Measurements from ENCODE around the gene CRYBG3.

CRYBG3 gene

DNA sequence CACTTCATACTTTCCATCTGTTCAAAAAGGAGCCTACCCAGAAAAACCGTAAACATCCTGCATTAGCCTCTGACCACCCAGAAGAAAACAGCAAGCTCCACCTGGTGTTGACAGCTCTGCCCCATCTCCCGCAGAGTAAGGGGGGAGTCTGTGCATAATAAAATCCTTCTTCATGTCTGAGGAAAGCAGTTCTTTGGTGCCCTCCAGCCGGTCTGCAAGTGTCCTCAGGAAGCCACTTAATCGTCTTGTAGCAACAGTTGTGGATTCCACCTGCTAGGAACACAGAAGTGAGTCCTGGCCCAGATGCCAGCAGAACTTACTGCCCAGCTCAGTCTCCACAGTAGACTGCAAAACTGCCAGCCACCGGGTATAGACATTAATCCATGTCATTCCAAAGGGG lies 127.9 kb downstream of the CRYBG3 start:
- no peak overlapping the region for H2BK5ac ChIP-seq (ENCODE audit: low read length)
- no peak overlapping the region for H4K8ac ChIP-seq (ENCODE audit: low read depth, low read length)

DNA sequence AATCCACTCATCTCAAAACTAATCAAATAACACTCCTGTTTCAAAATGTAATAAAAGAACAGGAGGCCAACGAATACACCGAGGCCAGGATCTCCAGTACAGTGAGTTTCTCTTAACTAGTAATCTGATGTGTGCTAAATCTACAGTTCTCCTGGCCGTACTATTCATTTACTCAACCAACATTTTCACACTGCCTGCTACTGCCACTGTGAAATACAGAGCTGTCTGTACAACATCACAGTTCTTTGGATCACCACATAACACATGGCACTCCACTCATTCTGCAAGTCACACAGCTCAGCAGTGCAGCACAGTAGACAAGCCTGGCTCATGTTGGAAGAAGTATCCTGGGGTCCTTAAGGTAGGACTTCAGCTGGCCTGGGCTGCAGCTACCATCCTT lies 128.5 kb downstream of the CRYBG3 start:
- Histone ChIP-seq H3K79me1 (ENCODE audit: low read length) (no peaks in the 10 kb centered on the region), H3K36me3 (ENCODE audit: control insufficient read depth, insufficient read depth, low read length) (peaks cover 13% of the 10 kb centered on the region), H3K27me3 (ENCODE audit: insufficient read depth, low read length, poor library complexity) (no peaks in the 10 kb centered on the region), H3K27ac (ENCODE audit: low read depth, low read length) (no peak overlapping the region), H3K4me3 (ENCODE audit: low read length) (no peak overlapping the region), H2BK120ac (ENCODE audit: low read depth, low read length) (no peak overlapping the region), H2BK15ac (replicated peaks; ENCODE audit: low read depth) (no peak overlapping the region), H3K4me1 (ENCODE audit: control insufficient read depth, low read depth, low read length) (no peaks in the 10 kb centered on the region), H3K9ac (ENCODE audit: low read length) (no peak overlapping the region), H3K4me2 (ENCODE audit: low read length) (no peak overlapping the region), H2BK5ac (ENCODE audit: low read length) (no peak overlapping the region), H3K56ac (ENCODE audit: low read length) (no peak overlapping the region), H3K79me2 (ENCODE audit: control insufficient read depth, insufficient read depth, low read length) (no peaks in the 10 kb centered on the region), H3K23ac (ENCODE audit: low read length) (no peak overlapping the region), H4K8ac (ENCODE audit: low read depth, low read length) (no peak overlapping the region), H3K4ac (ENCODE audit: low read depth, low read length) (no peak overlapping the region), H4K5ac (ENCODE audit: low read length) (no peak overlapping the region), H2AK5ac (ENCODE audit: low read length) (no peak overlapping the region), H3K18ac (ENCODE audit: low read length) (no peak overlapping the region)
- DNase-seq, result no peak
- WGBS (ENCODE audit: extremely low coverage, insufficient coverage, low lambda C conversion rate), result no CpG with 5 or more reads among the region's 3 CpGs

More for the DNA sequence above, 127.9 kb downstream of the CRYBG3 start:
- WGBS (ENCODE audit: extremely low coverage, insufficient coverage, low lambda C conversion rate), result no CpG with 5 or more reads among the region's 5 CpGs
- no peak overlapping the region for H3K4me2 ChIP-seq (ENCODE audit: low read length)
- no peak overlapping the region for H2BK120ac ChIP-seq (ENCODE audit: low read depth, low read length)
- H3K23ac ChIP-seq (ENCODE audit: low read length), result no peak overlapping the region
- no peak overlapping the region for H3K27ac ChIP-seq (ENCODE audit: low read depth, low read length)
- no peak overlapping the region for H3K9ac ChIP-seq (ENCODE audit: low read length)
- no peak overlapping the region for H4K5ac ChIP-seq (ENCODE audit: low read length)
- H3K36me3 ChIP-seq (ENCODE audit: control insufficient read depth, insufficient read depth, low read length), result peaks cover 13% of the 10 kb centered on the region
- H2AK5ac ChIP-seq (ENCODE audit: low read length), result no peak overlapping the region
- H3K4me3 ChIP-seq (ENCODE audit: low read length), result no peak overlapping the region
- no peak for DNase-seq
- no peaks in the 10 kb centered on the region for H3K4me1 ChIP-seq (ENCODE audit: control insufficient read depth, low read depth, low read length)
- no peaks in the 10 kb centered on the region for H3K27me3 ChIP-seq (ENCODE audit: insufficient read depth, low read length, poor library complexity)
- H3K79me1 ChIP-seq (ENCODE audit: low read length), result no peaks in the 10 kb centered on the region
- no peak overlapping the region for H2BK15ac ChIP-seq (replicated peaks; ENCODE audit: low read depth)
- H3K18ac ChIP-seq (ENCODE audit: low read length), result no peak overlapping the region
- H3K56ac ChIP-seq (ENCODE audit: low read length), result no peak overlapping the region
- no peak overlapping the region for H3K4ac ChIP-seq (ENCODE audit: low read depth, low read length)
- H3K79me2 ChIP-seq (ENCODE audit: control insufficient read depth, insufficient read depth, low read length), result no peaks in the 10 kb centered on the region

DNA sequence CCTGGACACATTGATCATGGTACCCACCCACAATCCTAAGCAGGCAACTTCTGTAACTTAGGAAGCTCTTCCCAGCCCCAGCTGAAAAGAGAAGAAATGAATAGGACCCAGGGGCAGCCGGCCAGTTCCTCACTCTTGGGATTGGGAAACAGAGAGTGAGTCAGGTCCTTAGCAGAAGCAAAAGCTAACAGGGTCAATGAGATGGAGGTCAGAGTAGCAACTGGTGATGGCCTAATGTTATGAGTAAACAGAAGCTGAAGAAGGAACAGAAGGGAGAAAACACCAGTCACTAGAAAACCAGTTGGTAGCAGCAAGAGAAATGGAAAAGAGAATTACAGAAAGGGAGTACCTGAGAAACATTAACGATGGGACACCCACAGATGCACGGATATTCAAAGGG lies 130.5 kb downstream of the CRYBG3 start:
- H3K9ac ChIP-seq (ENCODE audit: low read length), result no peak overlapping the region
- H3K79me1 ChIP-seq (ENCODE audit: low read length), result no peaks in the 10 kb centered on the region
- no peak overlapping the region for H4K5ac ChIP-seq (ENCODE audit: low read length)
- H3K36me3 ChIP-seq (ENCODE audit: control insufficient read depth, insufficient read depth, low read length), result peaks cover 9% of the 10 kb centered on the region
- H2AK5ac ChIP-seq (ENCODE audit: low read length), result no peak overlapping the region
- no peak overlapping the region for H2BK5ac ChIP-seq (ENCODE audit: low read length)
- WGBS (ENCODE audit: extremely low coverage, insufficient coverage, low lambda C conversion rate), result no CpG with 5 or more reads among the region's 3 CpGs
- no peak overlapping the region for H3K18ac ChIP-seq (ENCODE audit: low read length)
- no peak overlapping the region for H3K27ac ChIP-seq (ENCODE audit: low read depth, low read length)
- H3K4me1 ChIP-seq (ENCODE audit: control insufficient read depth, low read depth, low read length), result no peaks in the 10 kb centered on the region
- no peak overlapping the region for H4K8ac ChIP-seq (ENCODE audit: low read depth, low read length)
- no peak for DNase-seq
- H2BK15ac ChIP-seq (replicated peaks; ENCODE audit: low read depth), result no peak overlapping the region
- H3K4ac ChIP-seq (ENCODE audit: low read depth, low read length), result no peak overlapping the region
- no peak overlapping the region for H3K4me3 ChIP-seq (ENCODE audit: low read length)
- no peaks in the 10 kb centered on the region for H3K79me2 ChIP-seq (ENCODE audit: control insufficient read depth, insufficient read depth, low read length)
- H3K27me3 ChIP-seq (ENCODE audit: insufficient read depth, low read length, poor library complexity), result no peaks in the 10 kb centered on the region
- no peak overlapping the region for H3K56ac ChIP-seq (ENCODE audit: low read length)
- no peak overlapping the region for H2BK120ac ChIP-seq (ENCODE audit: low read depth, low read length)
- no peak overlapping the region for H3K23ac ChIP-seq (ENCODE audit: low read length)
- H3K4me2 ChIP-seq (ENCODE audit: low read length), result no peak overlapping the region

DNA sequence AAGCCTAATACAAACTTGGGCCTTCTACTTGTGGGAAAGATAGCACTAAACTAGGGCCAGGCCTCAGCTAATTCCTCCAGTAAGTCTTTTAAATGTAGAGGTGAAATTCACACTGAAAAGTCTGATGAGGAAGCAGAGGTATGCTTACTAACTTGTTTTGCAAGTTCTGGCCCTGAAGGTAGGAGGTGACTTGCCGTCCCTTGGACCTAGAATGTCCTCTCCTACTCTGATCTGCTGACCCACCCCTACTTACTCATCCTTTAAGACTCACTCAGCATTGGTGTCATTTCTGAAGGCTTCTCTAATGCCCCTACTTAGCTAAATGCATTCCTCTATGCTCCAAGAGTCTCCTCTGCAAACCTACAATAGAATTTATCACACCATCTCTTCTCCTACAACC lies 131.1 kb downstream of the CRYBG3 start:
- Histone ChIP-seq H4K5ac (ENCODE audit: low read length) (no peak overlapping the region), H3K18ac (ENCODE audit: low read length) (no peak overlapping the region), H3K9ac (ENCODE audit: low read length) (no peak overlapping the region), H2BK5ac (ENCODE audit: low read length) (no peak overlapping the region), H3K23ac (ENCODE audit: low read length) (no peak overlapping the region), H2AK5ac (ENCODE audit: low read length) (no peak overlapping the region), H2BK120ac (ENCODE audit: low read depth, low read length) (no peak overlapping the region), H4K8ac (ENCODE audit: low read depth, low read length) (no peak overlapping the region), H3K79me1 (ENCODE audit: low read length) (no peaks in the 10 kb centered on the region), H3K4me1 (ENCODE audit: control insufficient read depth, low read depth, low read length) (no peaks in the 10 kb centered on the region), H3K27me3 (ENCODE audit: insufficient read depth, low read length, poor library complexity) (no peaks in the 10 kb centered on the region), H3K4ac (ENCODE audit: low read depth, low read length) (no peak overlapping the region), H3K27ac (ENCODE audit: low read depth, low read length) (no peak overlapping the region), H2BK15ac (replicated peaks; ENCODE audit: low read depth) (no peak overlapping the region), H3K4me2 (ENCODE audit: low read length) (no peak overlapping the region), H3K4me3 (ENCODE audit: low read length) (no peak overlapping the region), H3K36me3 (ENCODE audit: control insufficient read depth, insufficient read depth, low read length) (peaks cover 9% of the 10 kb centered on the region), H3K79me2 (ENCODE audit: control insufficient read depth, insufficient read depth, low read length) (no peaks in the 10 kb centered on the region), H3K56ac (ENCODE audit: low read length) (no peak overlapping the region)
- WGBS (ENCODE audit: extremely low coverage, insufficient coverage, low lambda C conversion rate), result no CpG with 5 or more reads among the region's 1 CpG
- DNase-seq, result no peak

DNA sequence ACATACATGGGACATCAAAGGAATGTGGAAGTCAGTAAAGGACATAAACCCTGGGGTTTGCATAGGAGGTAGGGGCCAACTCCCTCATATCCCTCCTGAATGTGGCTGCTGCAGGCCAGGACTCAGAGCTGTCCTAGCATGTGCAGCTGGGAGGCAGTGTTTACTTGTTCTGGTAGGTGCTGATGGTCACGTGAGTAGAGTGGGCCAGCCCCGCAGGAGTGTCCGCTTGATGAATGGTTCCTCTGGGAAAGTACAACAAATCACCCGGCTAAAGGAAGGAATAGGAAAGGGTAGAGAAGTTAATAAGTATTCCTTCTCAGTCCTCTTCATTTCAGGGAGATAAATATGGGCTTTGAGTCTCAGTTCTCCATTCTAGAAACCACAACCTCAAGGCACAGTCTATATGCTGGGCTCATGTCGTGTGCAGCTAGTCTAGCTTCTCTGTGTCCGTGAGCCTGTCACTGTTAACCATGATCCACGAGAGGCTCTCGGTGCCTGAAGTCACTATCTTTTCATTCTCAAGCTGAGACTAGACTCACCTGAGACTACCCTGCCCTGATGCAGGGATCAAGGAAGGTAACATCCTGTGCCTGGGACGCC lies 132.5 kb downstream of the CRYBG3 start:
- Histone ChIP-seq H3K27me3 (ENCODE audit: insufficient read depth, low read length, poor library complexity) (no peaks in the 10 kb centered on the region), H2BK5ac (ENCODE audit: low read length) (no peak overlapping the region), H4K5ac (ENCODE audit: low read length) (no peak overlapping the region), H3K4me3 (ENCODE audit: low read length) (no peak overlapping the region), H2BK15ac (replicated peaks; ENCODE audit: low read depth) (no peak overlapping the region), H3K79me2 (ENCODE audit: control insufficient read depth, insufficient read depth, low read length) (no peaks in the 10 kb centered on the region), H2BK120ac (ENCODE audit: low read depth, low read length) (no peak overlapping the region), H3K27ac (ENCODE audit: low read depth, low read length) (no peak overlapping the region), H3K79me1 (ENCODE audit: low read length) (no peaks in the 10 kb centered on the region), H3K56ac (ENCODE audit: low read length) (no peak overlapping the region), H3K4me2 (ENCODE audit: low read length) (no peak overlapping the region), H3K9ac (ENCODE audit: low read length) (no peak overlapping the region), H3K18ac (ENCODE audit: low read length) (no peak overlapping the region), H3K36me3 (ENCODE audit: control insufficient read depth, insufficient read depth, low read length) (peaks cover 6% of the 10 kb centered on the region), H3K4ac (ENCODE audit: low read depth, low read length) (no peak overlapping the region), H3K4me1 (ENCODE audit: control insufficient read depth, low read depth, low read length) (no peaks in the 10 kb centered on the region), H3K23ac (ENCODE audit: low read length) (no peak overlapping the region), H4K8ac (ENCODE audit: low read depth, low read length) (no peak overlapping the region), H2AK5ac (ENCODE audit: low read length) (no peak overlapping the region)
- WGBS (ENCODE audit: extremely low coverage, insufficient coverage, low lambda C conversion rate), result no CpG with 5 or more reads among the region's 9 CpGs
- no peak for DNase-seq

DNA sequence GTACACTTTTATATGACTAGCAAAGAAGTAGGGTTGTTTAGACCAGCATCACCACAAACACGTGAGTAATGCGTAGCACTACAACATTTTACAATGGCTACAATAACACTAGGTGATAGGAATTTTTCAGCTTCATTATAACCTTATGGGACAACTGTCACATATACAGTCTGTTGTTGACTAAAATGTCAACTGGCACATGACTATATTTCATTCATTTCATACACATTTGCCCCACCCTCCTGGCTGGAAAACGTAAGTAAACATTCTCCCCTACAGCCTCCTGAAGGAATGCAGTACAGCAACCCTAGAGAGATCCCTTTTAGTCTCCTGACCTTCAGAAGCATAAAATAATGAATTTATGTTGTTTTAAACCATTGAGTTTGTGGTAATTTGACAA lies 134.2 kb downstream of the CRYBG3 start:
- H3K79me2 ChIP-seq (ENCODE audit: control insufficient read depth, insufficient read depth, low read length), result no peaks in the 10 kb centered on the region
- no CpG with 5 or more reads among the region's 3 CpGs for WGBS (ENCODE audit: extremely low coverage, insufficient coverage, low lambda C conversion rate)
- H3K4me2 ChIP-seq (ENCODE audit: low read length), result no peak overlapping the region
- no peak overlapping the region for H2BK5ac ChIP-seq (ENCODE audit: low read length)
- H3K4ac ChIP-seq (ENCODE audit: low read depth, low read length), result no peak overlapping the region
- no peaks in the 10 kb centered on the region for H3K79me1 ChIP-seq (ENCODE audit: low read length)
- no peak overlapping the region for H3K27ac ChIP-seq (ENCODE audit: low read depth, low read length)
- H3K23ac ChIP-seq (ENCODE audit: low read length), result no peak overlapping the region
- no peak overlapping the region for H2BK15ac ChIP-seq (replicated peaks; ENCODE audit: low read depth)
- no peak overlapping the region for H3K4me3 ChIP-seq (ENCODE audit: low read length)
- no peaks in the 10 kb centered on the region for H3K27me3 ChIP-seq (ENCODE audit: insufficient read depth, low read length, poor library complexity)
- no peak overlapping the region for H3K18ac ChIP-seq (ENCODE audit: low read length)
- H3K9ac ChIP-seq (ENCODE audit: low read length), result no peak overlapping the region
- no peak overlapping the region for H4K8ac ChIP-seq (ENCODE audit: low read depth, low read length)
- no peak overlapping the region for H4K5ac ChIP-seq (ENCODE audit: low read length)
- no peak overlapping the region for H3K56ac ChIP-seq (ENCODE audit: low read length)
- H3K4me1 ChIP-seq (ENCODE audit: control insufficient read depth, low read depth, low read length), result no peaks in the 10 kb centered on the region
- no peak overlapping the region for H2AK5ac ChIP-seq (ENCODE audit: low read length)
- DNase-seq, result no peak
- no peak overlapping the region for H2BK120ac ChIP-seq (ENCODE audit: low read depth, low read length)
- H3K36me3 ChIP-seq (ENCODE audit: control insufficient read depth, insufficient read depth, low read length), result peaks cover 3% of the 10 kb centered on the region

Measured in mesendoderm (in vitro differentiated cells).